Tibial nerve (tissue), 4 donors: ENCODE results near the gene GRIFIN. TPM values are rescaled to one million over a fixed set of nuclear protein-coding genes. Genes with fewer than 3 reads are reported as not detected.

Experiments used
- DNase-seq, 2 donors: peaks; one replicate each; pipeline ENCODE4 v3.0.0-alpha.2; 2019; ENCODE audit warnings: low spot score in 2 of 2
- H3K27ac ChIP-seq, 4 donors: fragments of 200-600 bp; sonication (generic) in 3 of 4; one replicate each; pipeline ENCODE4 v1.5.1; 2017 to 2019; ENCODE audit warnings: mild to moderate bottlenecking in 1 of 4
- H3K27me3 ChIP-seq, 2 donors: fragments of 200-600 bp; sonication (generic) in 1 of 2; one replicate each; pipeline versions ENCODE4 v1.5.1 to v1.6.0; 2017 to 2019
- H3K36me3 ChIP-seq, 3 donors: fragments of 200-600 bp; sonication (generic); one replicate each; pipeline ENCODE4 v1.5.1; 2018 to 2019
- H3K4me1 ChIP-seq, 4 donors: fragments of 200-600 bp; sonication (generic) in 3 of 4; one replicate each; pipeline ENCODE4 v1.5.1; 2017 to 2019
- H3K4me3 ChIP-seq, 4 donors: fragments of 200-600 bp; sonication (generic) in 3 of 4; one replicate each; pipeline ENCODE4 v1.5.1; 2017 to 2019; ENCODE audit warnings: mild to moderate bottlenecking in 1 of 4, moderate library complexity in 1 of 4
- H3K9me3 ChIP-seq, 4 donors: fragments of 200-600 bp; sonication (generic) in 3 of 4; one replicate each; pipeline ENCODE4 v1.5.1; 2017 to 2019
- CTCF ChIP-seq, 5 experiments: fragments of 200-600 bp in 3 of 5; fragments of 450-650 bp in 2 of 5; sonication (generic) in 3 of 5; IDR thresholded peaks; one replicate each; pipeline ENCODE4 v1.5.1; 2016 to 2019; ENCODE audit warnings: antibody characterized with exemption in 5 of 5, mild to moderate bottlenecking in 3 of 5, moderate library complexity in 2 of 5
- EP300 ChIP-seq, 2 donors: sonication (generic); formaldehyde crosslinking; IDR thresholded peaks; one replicate each; pipeline ENCODE4 v1.6.1; 2017; ENCODE audit warnings: antibody characterized with exemption in 2 of 2, mild to moderate bottlenecking in 1 of 2
- POLR2A ChIP-seq, 2 donors: fragments of 450-650 bp; IDR thresholded peaks; one replicate each; pipeline ENCODE4 v1.6.1; 2017; ENCODE audit warnings: antibody characterized with exemption in 2 of 2, mild to moderate bottlenecking in 2 of 2, moderate library complexity in 2 of 2
- WGBS, 2 donors: methylation state at CpG; one replicate each; pipeline ENCODE4 v1.1.5; 2018; 5-methylcytosine and 5-hydroxymethylcytosine counted together
- total RNA-seq, 4 donors: library from RNA; depleted of rRNA; stranded (reverse); fragments of >200 nt; gene quantifications; one replicate each; pipeline ENCODE4 v1.1.0, GENCODE V29; 2016

GRIFIN gene
- total RNA-seq, 4 donors from 2014 or later = not detected

DNA sequence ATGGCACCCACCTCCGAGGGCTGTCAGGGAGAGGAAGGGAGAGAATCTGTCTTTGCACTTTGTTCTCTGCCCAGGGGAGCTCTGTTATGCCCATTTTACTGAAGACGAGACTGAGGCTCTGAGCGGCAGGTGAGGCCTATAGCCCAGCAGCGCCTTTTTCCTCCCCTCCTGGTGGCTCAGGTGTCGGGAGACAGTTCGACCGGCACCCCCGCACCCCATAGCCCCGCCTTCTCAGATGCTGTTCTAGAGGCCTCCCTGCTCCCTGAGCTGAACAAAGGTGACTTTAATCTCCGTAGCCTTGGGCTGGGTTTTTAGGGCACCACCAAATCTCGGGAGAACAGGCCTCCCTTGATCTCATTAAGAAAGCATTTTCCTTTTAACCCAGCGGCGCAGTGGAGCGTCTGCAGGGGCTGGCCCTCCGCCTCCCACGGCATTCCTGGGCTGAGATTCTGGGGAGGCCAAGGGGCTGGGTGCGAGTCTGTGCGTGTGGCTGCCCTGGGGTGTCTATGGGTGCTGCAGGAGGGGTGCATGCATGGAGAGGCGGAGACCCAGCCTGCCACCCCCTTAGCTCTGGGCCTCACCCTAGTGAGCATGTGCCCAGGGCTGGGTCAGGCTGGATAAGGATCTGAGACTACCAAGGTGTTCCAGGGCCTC, 46.7 kb upstream of the GRIFIN start:
- Histone ChIP-seq H3K36me3 (peaks cover 0 to 18% (median 0%) of the 10 kb centered on the region in 3 donors), H3K4me1 (peaks cover 0 to 94% (median 78%) of the 10 kb centered on the region in 4 donors), H3K4me3 (peak overlapping the region; percentile 2 to 63 (median 31)), H3K9me3 (no peaks in the 10 kb centered on the region), H3K27ac (peak overlapping the region in 3 of 4 donors; percentile 66 to 71 (median 70)), H3K27me3 (peaks cover 0 to 28% of the 10 kb centered on the region in 2 donors)
- TF ChIP-seq CTCF (IDR thresholded peaks at IDR 0.05) = no peak
- no peak for TF ChIP-seq POLR2A (IDR thresholded peaks at IDR 0.05)
- no peak for TF ChIP-seq EP300 (IDR thresholded peaks at IDR 0.05)
- no peak for DNase-seq
- 32 to 37% methylated on average over 17 to 18 of the region's 19 CpGs for WGBS, 2 donors

DNA sequence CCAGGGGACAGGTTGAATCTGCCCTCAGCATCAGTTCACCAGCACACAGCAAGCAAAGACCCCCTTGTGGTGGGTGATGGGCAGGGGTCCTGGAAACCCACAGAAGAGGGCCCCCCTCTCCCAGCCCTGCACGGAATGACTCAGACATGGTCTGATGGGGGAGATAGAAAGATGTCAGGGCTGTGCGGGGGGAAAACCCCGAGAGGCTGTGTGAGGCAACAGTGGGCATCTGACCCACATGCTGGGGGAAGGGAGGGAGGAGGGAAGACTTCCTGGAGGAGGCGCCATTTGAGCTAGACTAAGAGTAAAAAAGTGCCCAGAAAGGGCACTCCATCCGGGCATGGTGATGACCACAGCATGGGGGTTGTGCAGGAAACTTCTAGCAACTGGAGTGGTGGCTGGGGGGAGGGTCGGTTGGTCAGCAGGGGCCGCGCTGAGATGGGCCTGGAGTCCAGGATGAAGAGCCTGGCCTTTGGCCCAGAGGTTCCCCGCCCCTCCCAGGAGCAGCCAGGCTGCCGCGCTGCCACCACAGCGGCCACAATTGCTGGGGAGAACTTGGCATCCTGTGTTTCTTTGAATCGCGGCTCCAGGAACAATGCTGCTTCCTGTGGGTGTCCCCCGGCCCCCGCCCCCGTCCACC, 45.9 kb upstream of the GRIFIN start:
- peak overlapping the region in 3 of 4 donors; percentile 66 to 71 (median 70) for H3K27ac ChIP-seq
- peak in 1 of 5 experiments; percentile 8 for TF ChIP-seq CTCF (IDR thresholded peaks at IDR 0.05)
- TF ChIP-seq EP300 (IDR thresholded peaks at IDR 0.05) = no peak
- H3K36me3 ChIP-seq = peaks cover 0 to 18% (median 0%) of the 10 kb centered on the region in 3 donors
- peaks cover 0 to 28% of the 10 kb centered on the region in 2 donors for H3K27me3 ChIP-seq
- no peak for DNase-seq
- no peaks in the 10 kb centered on the region for H3K9me3 ChIP-seq
- WGBS, 2 donors = 38 to 39% methylated on average over 8 to 14 of the region's 17 CpGs
- H3K4me3 ChIP-seq = peak overlapping the region in 3 of 4 donors; percentile 49 to 63 (median 55)
- H3K4me1 ChIP-seq = peaks cover 0 to 94% (median 72%) of the 10 kb centered on the region in 4 donors

DNA sequence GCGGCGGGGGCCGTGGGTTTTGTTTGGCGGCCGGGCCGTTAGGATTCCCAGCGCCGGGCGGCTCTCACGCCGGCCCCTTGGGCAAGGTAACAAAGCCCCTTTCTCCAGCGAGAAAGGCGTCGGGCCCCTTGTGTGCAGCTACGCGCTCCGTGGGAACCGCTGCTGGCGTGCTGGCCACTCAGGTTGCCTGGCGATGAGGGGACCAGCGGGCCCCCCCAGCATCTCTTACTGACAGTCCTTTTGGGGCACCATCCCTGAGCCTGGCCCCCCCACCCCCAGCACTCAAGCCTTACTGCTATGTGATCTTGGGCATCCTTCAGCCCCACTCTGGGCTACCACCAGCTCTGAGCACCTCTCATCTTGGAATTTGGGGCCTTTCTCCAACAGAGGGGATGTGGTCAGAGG, 45.1 kb upstream of the GRIFIN start:
- H3K36me3 ChIP-seq = peaks cover 0 to 12% (median 0%) of the 10 kb centered on the region in 3 donors
- no peak for DNase-seq
- TF ChIP-seq POLR2A (IDR thresholded peaks at IDR 0.05) (no peak), CTCF (IDR thresholded peaks at IDR 0.05) (no peak), EP300 (IDR thresholded peaks at IDR 0.05) (no peak)
- peaks cover 0 to 88% (median 69%) of the 10 kb centered on the region in 4 donors for H3K4me1 ChIP-seq
- peak overlapping the region; percentile 43 to 63 (median 52) for H3K4me3 ChIP-seq
- H3K9me3 ChIP-seq = no peaks in the 10 kb centered on the region
- H3K27me3 ChIP-seq = peaks cover 0 to 28% of the 10 kb centered on the region in 2 donors
- H3K27ac ChIP-seq = peak overlapping the region in 3 of 4 donors; percentile 42 to 71 (median 60)
- WGBS, 2 donors = 14 to 31% methylated on average over 6 to 15 of the region's 21 CpGs

GRCh38 chr7:2520761-2521290, 44.6 kb upstream of the GRIFIN start:
- 26 to 36% methylated on average over 11 to 12 of the region's 12 CpGs for WGBS, 2 donors
- TF ChIP-seq EP300 (IDR thresholded peaks at IDR 0.05) (no peak), CTCF (IDR thresholded peaks at IDR 0.05) (no peak), POLR2A (IDR thresholded peaks at IDR 0.05) (no peak)
- peaks cover 0 to 27% of the 10 kb centered on the region in 2 donors for H3K27me3 ChIP-seq
- no peaks in the 10 kb centered on the region for H3K9me3 ChIP-seq
- H3K4me3 ChIP-seq = peak overlapping the region; percentile 43 to 63 (median 52)
- H3K27ac ChIP-seq = peak overlapping the region in 2 of 4 donors; percentile 65 to 71
- peaks cover 0 to 83% (median 67%) of the 10 kb centered on the region in 4 donors for H3K4me1 ChIP-seq
- H3K36me3 ChIP-seq = peaks cover 0 to 7% (median 0%) of the 10 kb centered on the region in 3 donors
- no peak for DNase-seq
